ENCODE results near the gene DNAL4. TPM values are rescaled to one million over a fixed set of nuclear protein-coding genes. Genes with fewer than 3 reads are reported as not detected.

Gene DNAL4
- total and polyA plus RNA-seq, 2 donors (not counting 1 experiment from before 2014, with no cell fraction given) = 9.9 to 10.3 TPM

- H3K9ac ChIP-seq (ENCODE audit: low read length) = no peak overlapping the region
- H2AFZ ChIP-seq (ENCODE audit: insufficient read depth, low read depth, low read length, poor library complexity, severe bottlenecking) = no peak overlapping the region
- CTCF ChIA-PET = interaction anchor here (0.9 to 1.7 kb wide), 5 partner anchors 13 to 123 kb away, joined by 3 to 5 read pairs (median 4); partner anchors contain the start of gene TOMM22
- peaks cover 66% of the 10 kb centered on the region for H3K79me2 ChIP-seq (ENCODE audit: control insufficient read depth, insufficient read depth, low read length)
- intact Hi-C loops (cut with micrococcal nuclease) = no loop called here
- H4K20me1 ChIP-seq (ENCODE audit: control insufficient read depth, insufficient read depth, low read length, poor library complexity, severe bottlenecking) = peaks cover 87% of the 10 kb centered on the region
- 92% methylated on average over 12 of the region's 14 CpGs for WGBS (ENCODE audit: insufficient coverage)
- POLR2A ChIA-PET = interaction anchor here (0.8 to 1.4 kb wide), 3 partner anchors 11 to 40 kb away, joined by 3 to 4 read pairs (median 3); partner anchors contain the start of gene GTPBP1
- no peak for TF ChIP-seq EZH2 (IDR thresholded peaks at IDR 0.05; ENCODE audit: borderline replicate concordance, insufficient read depth, low read depth, low read length, poor library complexity, severe bottlenecking)
- TF ChIP-seq, protein P1, sequence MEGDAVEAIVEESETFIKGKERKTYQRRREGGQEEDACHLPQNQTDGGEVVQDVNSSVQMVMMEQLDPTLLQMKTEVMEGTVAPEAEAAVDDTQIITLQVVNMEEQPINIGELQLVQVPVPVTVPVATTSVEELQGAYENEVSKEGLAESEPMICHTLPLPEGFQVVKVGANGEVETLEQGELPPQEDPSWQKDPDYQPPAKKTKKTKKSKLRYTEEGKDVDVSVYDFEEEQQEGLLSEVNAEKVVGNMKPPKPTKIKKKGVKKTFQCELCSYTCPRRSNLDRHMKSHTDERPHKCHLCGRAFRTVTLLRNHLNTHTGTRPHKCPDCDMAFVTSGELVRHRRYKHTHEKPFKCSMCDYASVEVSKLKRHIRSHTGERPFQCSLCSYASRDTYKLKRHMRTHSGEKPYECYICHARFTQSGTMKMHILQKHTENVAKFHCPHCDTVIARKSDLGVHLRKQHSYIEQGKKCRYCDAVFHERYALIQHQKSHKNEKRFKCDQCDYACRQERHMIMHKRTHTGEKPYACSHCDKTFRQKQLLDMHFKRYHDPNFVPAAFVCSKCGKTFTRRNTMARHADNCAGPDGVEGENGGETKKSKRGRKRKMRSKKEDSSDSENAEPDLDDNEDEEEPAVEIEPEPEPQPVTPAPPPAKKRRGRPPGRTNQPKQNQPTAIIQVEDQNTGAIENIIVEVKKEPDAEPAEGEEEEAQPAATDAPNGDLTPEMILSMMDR (IDR thresholded peaks at IDR 0.05) = no peak
- H3K27me3 ChIP-seq (replicated peaks in 1 of 4; ENCODE audit: control extremely low read depth in 1 of 4, control insufficient read depth in 3 of 4, insufficient read depth in 4 of 4, low read length in 3 of 4) = no peaks in the 10 kb centered on the region
- ATAC-seq (ENCODE audit: low read depth) = no peak
- DNase-seq = no peak
- Mint-ChIP-seq H3K27ac (no peak overlapping the region), H3K4me3 (no peak overlapping the region), H3K9me3 (ENCODE audit: insufficient read depth) (no peaks in the 10 kb centered on the region), H3K4me1 (peaks cover 9% of the 10 kb centered on the region), H3K27me3 (no peaks in the 10 kb centered on the region)
- H3K27ac ChIP-seq (ENCODE audit: low read length in 2 of 2) = no peak overlapping the region
- peaks cover 7 to 97% of the 10 kb centered on the region in 2 experiments for H3K36me3 ChIP-seq (replicated peaks in 1 of 2; ENCODE audit: control extremely low read depth in 1 of 2, control insufficient read depth in 1 of 2, extremely low read depth in 1 of 2, insufficient read depth in 2 of 2, low read length in 1 of 2)
- H3K4me1 ChIP-seq (ENCODE audit: control insufficient read depth in 2 of 2, insufficient read depth in 2 of 2, low read length in 2 of 2) = peaks cover 9 to 11% of the 10 kb centered on the region in 2 donors
- no peaks in the 10 kb centered on the region for H3K9me3 ChIP-seq (ENCODE audit: control extremely low read depth in 1 of 3, control insufficient read depth in 2 of 3, insufficient read depth in 1 of 3, low read length in 2 of 3)
- no peak overlapping the region for H3K4me3 ChIP-seq (ENCODE audit: control extremely low read depth in 1 of 5, extremely low read depth in 1 of 5, insufficient read depth in 1 of 5, low read depth in 2 of 5, low read length in 4 of 5)
- H3K4me2 ChIP-seq (replicated peaks; ENCODE audit: low read depth, low read length, poor library complexity, severe bottlenecking) = no peak overlapping the region
Observed at GRCh38 chr22:38745676-38746460, 48.1 kb downstream of the DNAL4 start.

- H3K27me3 Mint-ChIP-seq = no peaks in the 10 kb centered on the region
- H3K4me3 Mint-ChIP-seq = no peak overlapping the region
- no peak overlapping the region for H3K4me3 ChIP-seq (ENCODE audit: control extremely low read depth in 1 of 5, extremely low read depth in 1 of 5, insufficient read depth in 1 of 5, low read depth in 2 of 5, low read length in 4 of 5)
- no peaks in the 10 kb centered on the region for H3K27me3 ChIP-seq (replicated peaks in 1 of 4; ENCODE audit: control extremely low read depth in 1 of 4, control insufficient read depth in 3 of 4, insufficient read depth in 4 of 4, low read length in 3 of 4)
- H3K27ac Mint-ChIP-seq = peak overlapping the region; percentile 32
- H3K79me2 ChIP-seq (ENCODE audit: control insufficient read depth, insufficient read depth, low read length) = peaks cover 61% of the 10 kb centered on the region
- H3K9me3 ChIP-seq (ENCODE audit: control extremely low read depth in 1 of 3, control insufficient read depth in 2 of 3, insufficient read depth in 1 of 3, low read length in 2 of 3) = no peaks in the 10 kb centered on the region
- DNase-seq = no peak
- TF ChIP-seq EZH2 (IDR thresholded peaks at IDR 0.05; ENCODE audit: borderline replicate concordance, insufficient read depth, low read depth, low read length, poor library complexity, severe bottlenecking) = no peak
- TF ChIP-seq, protein P1 (IDR thresholded peaks at IDR 0.05) = no peak
- 100% methylated on average over 5 of the region's 6 CpGs for WGBS (ENCODE audit: insufficient coverage)
- H2AFZ ChIP-seq (ENCODE audit: insufficient read depth, low read depth, low read length, poor library complexity, severe bottlenecking) = no peak overlapping the region
- H3K4me2 ChIP-seq (replicated peaks; ENCODE audit: low read depth, low read length, poor library complexity, severe bottlenecking) = no peak overlapping the region
- peaks cover 87% of the 10 kb centered on the region for H4K20me1 ChIP-seq (ENCODE audit: control insufficient read depth, insufficient read depth, low read length, poor library complexity, severe bottlenecking)
- ChIA-PET POLR2A (no interaction called here), CTCF (interaction anchor here (1.4 kb wide), 1 partner anchor 124 kb away, joined by 3 read pairs; no protein-coding TSS in a partner anchor)
- no peak overlapping the region for H3K27ac ChIP-seq (ENCODE audit: low read length in 2 of 2)
- H3K4me1 Mint-ChIP-seq = peaks cover 2% of the 10 kb centered on the region
- H3K4me1 ChIP-seq (ENCODE audit: control insufficient read depth in 2 of 2, insufficient read depth in 2 of 2, low read length in 2 of 2) = peaks cover 0 to 2% of the 10 kb centered on the region in 2 donors
- H3K9me3 Mint-ChIP-seq (ENCODE audit: insufficient read depth) = no peaks in the 10 kb centered on the region
- intact Hi-C loops (cut with micrococcal nuclease) = no loop called here
- no peak overlapping the region for H3K9ac ChIP-seq (ENCODE audit: low read length)
- H3K36me3 ChIP-seq (replicated peaks in 1 of 2; ENCODE audit: control extremely low read depth in 1 of 2, control insufficient read depth in 1 of 2, extremely low read depth in 1 of 2, insufficient read depth in 2 of 2, low read length in 1 of 2) = peaks cover 5 to 97% of the 10 kb centered on the region in 2 experiments
- ATAC-seq (ENCODE audit: low read depth) = no peak
Observed at GRCh38 chr22:38744981-38745380, 49.0 kb downstream of the DNAL4 start.

Measured in B cell (primary cell).